NCI-H2227 (cell line): ENCODE results near the gene ALKBH2.
A peak's percentile ranks its signal among the peaks of the same experiment; 100 is the strongest.

Source experiments
- DNase-seq: peaks from one replicate; lab custom pipeline; 2025; ENCODE audit not compliant: unreplicated experiment; lab: John Stamatoyannopoulos, UW

The ALKBH2 gene

DNA sequence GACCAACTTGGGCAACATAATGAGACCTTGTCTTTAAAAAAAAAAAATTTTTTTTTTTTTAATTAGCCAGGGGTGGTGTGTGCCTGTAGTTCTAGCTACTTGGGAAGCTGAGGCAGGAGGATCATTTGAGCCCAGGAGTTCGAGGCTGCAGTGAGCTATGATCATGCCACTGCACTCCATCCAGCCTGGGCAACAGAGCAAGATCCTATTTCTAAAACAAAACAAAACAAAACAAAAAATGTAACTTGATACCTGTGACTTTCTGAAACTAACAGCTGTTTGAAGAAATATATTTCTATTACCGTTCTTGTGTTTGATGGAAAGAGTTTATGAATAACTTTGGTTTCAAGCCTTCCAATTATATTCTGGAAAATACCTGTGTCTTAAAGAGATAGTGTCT is 21.4 kb upstream of the ALKBH2 start:
- DNase-seq: no peak

GRCh38 chr12:109113661-109114321 is 20.5 kb upstream of the ALKBH2 start:
- DNase-seq: no peak

DNA sequence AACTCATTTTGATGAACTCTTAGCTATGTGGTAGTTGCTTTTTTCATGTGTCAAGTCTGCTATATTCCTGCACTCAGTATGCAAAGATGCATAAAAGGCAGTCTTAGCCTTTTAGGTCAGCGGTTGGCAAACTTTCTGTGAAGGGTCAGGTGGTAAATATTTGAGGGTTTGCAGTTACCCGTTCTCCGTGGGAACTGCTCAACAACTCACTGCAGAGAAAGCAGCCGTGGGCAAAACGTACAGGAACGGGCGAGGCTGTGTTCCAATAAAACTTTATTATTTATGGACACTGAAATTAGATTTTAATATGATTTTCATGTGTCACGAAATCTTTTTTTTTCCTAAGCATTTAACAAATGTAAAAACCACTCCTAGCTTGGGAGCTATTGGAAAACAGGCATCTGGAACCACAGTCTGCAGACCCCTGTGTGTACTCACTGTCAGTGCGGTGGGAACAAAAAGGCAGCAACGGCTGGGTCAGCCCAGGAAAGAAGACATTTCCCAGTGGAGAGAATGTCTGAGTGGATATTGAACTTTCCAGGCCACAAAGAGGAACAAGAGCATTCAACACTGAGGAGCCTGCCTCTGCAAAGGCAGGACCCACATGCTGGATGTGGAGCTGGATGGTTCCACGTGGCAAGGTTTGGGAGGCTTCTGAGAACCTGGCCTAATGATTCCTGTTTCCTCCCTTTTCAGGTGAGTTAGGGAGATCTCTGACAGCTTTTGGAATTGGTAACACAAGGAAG is 19.6 kb upstream of the ALKBH2 start:
- no peak for DNase-seq

DNA sequence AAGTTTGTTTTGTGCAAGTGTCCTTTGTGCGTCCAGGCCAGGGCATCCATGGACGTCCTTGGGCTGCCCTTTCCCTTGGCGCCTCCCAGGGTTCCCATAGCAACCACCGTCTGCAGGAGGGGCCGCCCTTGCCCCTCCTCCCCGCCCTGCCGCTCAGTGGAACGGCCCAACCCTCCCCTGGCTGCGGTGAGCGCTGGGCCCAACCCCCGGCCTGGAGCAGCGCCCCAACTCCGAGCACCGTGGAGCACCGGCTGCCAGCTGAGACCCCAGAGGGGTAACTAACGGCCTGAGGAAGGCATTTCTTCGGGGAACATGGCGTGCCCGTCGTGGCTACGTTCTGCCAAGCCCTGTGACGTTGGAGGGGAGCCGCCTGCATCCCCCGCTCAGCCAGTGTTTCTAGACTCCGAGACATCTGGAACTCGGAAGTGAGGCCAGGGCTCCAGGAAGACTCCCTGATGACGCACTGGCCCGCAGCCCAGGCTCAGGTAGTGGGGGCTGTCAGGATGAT is 17.8 kb upstream of the ALKBH2 start:
- peak; percentile 90 for DNase-seq

- no peak for DNase-seq
Observed at GRCh38 chr12:109109746-109110350, 16.6 kb upstream of the ALKBH2 start.

DNA sequence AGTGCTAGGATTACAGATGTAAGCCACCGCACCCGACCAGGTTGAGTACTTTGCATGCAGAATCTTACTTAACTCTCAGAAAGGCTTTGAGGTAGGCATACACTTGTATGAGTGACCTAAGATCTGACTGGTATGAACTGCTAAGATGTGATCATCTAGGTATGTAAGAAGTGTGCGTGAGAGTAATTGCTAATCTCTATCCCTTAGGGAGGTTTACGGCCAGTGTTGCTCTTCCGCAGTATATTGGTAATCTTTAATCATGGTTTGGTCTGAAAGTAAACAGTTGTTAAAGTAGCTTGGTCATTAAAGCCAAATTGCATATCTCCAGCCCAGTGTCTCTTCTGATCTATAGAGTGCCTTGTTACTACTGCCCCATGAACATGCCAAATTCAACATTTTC is 11.9 kb upstream of the ALKBH2 start:
- no peak for DNase-seq

DNA sequence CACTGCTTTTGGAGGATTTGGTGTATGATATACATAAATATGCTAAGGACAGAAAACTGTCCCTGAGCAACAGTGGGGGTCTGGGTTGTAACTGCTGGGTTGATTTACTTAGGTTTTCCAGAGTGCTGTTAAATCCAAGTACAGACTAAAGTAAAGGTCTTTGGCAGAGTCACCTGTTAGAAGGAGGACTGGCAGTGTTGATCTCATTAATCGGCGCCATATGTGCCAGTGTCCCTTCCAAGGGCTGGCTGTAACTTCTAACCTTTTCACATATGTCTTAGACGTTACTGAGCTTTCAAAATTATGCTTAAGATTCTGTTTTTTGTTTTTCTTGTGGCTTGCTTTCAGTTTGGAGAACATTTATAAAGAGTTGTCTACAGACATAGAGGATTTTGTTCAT is 9.2 kb upstream of the ALKBH2 start:
- no peak for DNase-seq

GRCh38 chr12:109100741-109101140 is 7.5 kb upstream of the ALKBH2 start:
- DNase-seq: no peak

- no peak for DNase-seq
Observed at GRCh38 chr12:109099431-109100020, 6.3 kb upstream of the ALKBH2 start.

DNA sequence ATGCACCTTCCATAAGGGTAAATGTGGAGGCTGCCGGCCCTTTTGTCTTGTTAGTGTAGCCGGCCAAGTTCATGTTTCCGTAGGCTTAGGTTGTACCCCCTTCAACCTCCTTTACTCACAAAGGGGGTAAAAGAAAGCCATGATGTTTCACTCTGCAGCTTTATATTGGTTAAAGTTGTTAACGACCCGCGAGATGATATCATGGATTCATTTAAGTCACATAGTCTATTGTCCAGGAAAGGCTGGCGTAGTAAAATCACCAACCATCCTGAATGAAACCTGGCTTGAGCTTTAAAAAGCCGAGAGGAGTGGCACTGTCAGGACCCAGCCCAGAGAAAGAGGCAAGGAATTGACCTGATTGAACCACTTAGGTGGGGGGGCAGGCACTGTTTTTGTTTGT is 5.4 kb upstream of the ALKBH2 start:
- DNase-seq: peak; percentile 36

DNA sequence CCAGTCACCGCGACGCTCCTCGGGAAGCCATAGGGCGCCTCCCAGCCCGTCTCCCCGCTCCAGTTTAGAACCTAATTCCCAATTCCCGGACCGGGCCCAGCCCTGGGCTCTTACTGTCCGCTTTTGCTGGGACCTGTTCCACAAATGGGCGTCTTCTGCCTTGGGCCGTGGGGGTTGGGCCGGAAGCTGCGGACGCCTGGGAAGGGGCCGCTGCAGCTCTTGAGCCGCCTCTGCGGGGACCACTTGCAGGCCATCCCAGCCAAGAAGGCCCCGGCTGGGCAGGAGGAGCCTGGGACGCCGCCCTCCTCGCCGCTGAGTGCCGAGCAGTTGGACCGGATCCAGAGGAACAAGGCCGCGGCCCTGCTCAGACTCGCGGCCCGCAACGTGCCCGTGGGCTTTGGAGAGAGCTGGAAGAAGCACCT is 4.9 kb upstream of the ALKBH2 start:
- DNase-seq: peak; percentile 89

- DNase-seq: peak; percentile 98
Observed at GRCh38 chr12:109097435-109098182, 4.3 kb upstream of the ALKBH2 start, which contains the start of gene UNG. TSS of gene UNG (plus strand) at chr12:109097597. CDS start at chr12:109097680, 83 bp downstream.

DNA sequence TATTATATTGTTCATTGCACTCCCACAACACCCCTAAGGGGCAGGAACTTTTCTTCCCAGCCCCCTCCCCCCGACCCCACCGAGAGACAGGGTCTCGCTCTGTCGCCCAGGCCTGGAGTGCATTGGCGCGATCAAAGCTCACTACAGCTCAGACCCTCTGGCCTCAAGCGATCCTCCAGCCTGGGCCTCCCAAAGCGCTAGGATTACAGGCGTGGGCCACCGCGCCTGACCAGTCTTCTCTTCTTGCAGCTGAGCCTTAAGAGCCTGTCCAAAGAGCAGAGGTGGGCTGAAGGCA is 3.8 kb upstream of the ALKBH2 start:
- no peak for DNase-seq

- DNase-seq: no peak
Observed at GRCh38 chr12:109092497-109093021, 713 bp downstream of the ALKBH2 start.

DNA sequence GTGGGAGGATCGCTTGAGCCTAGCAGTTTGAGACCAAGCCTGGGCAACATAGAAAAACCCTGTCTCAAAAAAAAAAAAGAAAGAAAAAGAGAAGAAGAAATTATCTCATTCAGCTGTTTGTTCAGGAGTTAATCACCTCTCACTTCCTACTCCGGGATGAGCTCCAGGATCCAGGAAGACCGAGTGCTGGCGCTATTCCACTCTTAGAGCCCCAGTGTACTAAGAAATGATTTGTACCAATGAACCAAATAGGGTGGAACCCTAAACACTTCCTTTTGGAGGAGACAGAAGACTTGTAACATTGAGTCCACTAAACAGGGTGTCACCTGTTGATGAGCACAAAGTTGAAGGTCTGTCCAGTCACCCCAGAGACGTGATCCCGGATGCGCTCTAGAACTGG is 3.6 kb downstream of the ALKBH2 start:
- no peak for DNase-seq

DNA sequence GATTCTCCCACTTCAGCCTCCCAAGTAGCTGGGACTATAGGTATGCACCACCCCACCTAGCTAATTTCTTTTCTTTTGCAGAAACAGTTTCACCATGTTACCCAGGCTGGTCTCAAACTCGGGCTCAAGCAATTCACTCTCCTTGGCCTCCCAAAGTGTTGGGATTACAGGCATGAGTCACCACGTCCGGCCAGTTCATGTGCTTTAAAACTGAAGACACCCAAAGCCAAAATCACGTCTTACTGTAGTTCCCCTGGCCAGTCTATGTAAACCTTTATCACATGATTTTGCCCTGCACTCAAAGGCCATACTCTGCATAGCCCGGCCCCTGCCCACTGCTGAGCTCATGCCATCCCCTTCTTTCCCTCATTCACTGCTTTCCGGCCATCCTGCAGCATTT is 4.5 kb downstream of the ALKBH2 start:
- no peak for DNase-seq

DNA sequence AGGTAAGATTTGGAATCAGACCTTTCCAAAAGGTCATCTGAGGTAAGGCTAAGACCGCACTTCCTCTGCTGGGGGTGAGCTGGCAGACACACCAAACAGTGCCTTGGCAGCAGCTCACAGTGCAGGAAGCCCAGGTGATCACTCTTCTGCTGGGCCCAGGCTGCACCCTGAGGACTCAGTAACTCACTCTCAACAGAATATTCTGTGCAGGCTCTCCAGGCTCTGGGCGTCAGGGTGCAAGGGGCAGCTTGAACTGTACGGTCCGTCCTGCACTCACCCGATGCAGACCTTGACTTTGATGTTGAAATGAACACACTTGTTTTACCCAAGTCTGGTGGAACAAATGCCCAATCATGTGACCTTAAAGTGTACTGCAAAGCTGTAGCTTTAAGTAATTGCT is 6.0 kb downstream of the ALKBH2 start:
- no peak for DNase-seq

DNA sequence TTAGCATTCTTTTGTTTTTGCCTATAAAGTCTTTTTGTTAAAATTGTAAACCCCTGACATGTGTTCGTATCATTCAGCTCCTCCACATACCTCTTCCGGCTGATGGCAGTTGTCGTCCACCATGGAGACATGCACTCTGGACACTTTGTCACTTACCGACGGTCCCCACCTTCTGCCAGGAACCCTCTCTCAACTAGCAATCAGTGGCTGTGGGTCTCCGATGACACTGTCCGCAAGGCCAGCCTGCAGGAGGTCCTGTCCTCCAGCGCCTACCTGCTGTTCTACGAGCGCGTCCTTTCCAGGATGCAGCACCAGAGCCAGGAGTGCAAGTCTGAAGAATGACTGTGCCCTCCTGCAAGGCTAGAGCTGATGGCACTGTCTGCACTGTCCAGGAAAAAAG is 7.7 kb downstream of the ALKBH2 start:
- DNase-seq: no peak

GRCh38 chr12:109084425-109084824 is 8.8 kb downstream of the ALKBH2 start:
- DNase-seq: no peak

DNA sequence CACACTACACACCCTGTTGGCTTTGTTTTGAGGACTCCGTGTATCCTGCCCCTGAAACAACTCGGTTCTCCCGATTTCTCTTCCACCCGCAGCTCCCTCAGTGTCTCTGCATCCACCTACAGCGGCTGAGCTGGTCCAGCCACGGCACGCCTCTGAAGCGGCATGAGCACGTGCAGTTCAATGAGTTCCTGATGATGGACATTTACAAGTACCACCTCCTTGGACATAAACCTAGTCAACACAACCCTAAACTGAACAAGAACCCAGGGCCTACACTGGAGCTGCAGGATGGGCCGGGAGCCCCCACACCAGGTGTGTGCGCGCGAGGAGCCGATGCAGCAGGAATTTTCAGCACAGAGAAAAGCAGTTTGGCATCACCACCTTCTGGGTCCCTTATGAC is 10.5 kb downstream of the ALKBH2 start:
- no peak for DNase-seq

GRCh38 chr12:109074866-109075265 is 18.4 kb downstream of the ALKBH2 start:
- no peak for DNase-seq
